ENCODE measurements around the gene PPARA. TPM values are rescaled to one million over a fixed set of nuclear protein-coding genes. Genes with fewer than 3 reads are reported as not detected.

The PPARA gene
- total RNA-seq, 1 donor from 2014 or later, result 1.8 TPM

DNA sequence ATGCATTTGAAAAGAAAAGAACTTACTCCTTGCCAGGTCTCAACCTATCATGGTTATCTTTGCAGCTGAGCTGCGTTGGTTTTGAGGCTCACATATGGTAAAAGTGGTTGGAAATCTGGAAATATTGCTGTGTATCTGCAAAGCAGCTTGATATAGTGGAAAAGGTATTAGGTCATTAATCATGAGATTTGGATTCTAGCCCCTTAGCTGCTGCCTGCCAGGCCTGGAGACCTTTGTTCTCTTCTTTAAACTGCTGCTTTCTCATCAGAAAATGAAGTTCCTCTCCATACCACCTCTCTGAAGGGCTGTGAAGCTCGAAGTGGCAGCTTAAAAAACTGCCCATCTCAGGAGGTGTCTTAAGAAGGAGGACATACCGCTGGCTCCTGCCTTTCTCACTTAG, 5.7 kb downstream of the PPARA start:
- H3K4me3 Mint-ChIP-seq (ENCODE audit: unreplicated experiment), result no peak overlapping the region
- H3K27me3 Mint-ChIP-seq (ENCODE audit: unreplicated experiment), result peaks cover 4% of the 10 kb centered on the region
- H3K4me1 Mint-ChIP-seq (ENCODE audit: low read depth, unreplicated experiment), result no peaks in the 10 kb centered on the region
- DNase-seq, result no peak
- TF ChIP-seq, protein P1, sequence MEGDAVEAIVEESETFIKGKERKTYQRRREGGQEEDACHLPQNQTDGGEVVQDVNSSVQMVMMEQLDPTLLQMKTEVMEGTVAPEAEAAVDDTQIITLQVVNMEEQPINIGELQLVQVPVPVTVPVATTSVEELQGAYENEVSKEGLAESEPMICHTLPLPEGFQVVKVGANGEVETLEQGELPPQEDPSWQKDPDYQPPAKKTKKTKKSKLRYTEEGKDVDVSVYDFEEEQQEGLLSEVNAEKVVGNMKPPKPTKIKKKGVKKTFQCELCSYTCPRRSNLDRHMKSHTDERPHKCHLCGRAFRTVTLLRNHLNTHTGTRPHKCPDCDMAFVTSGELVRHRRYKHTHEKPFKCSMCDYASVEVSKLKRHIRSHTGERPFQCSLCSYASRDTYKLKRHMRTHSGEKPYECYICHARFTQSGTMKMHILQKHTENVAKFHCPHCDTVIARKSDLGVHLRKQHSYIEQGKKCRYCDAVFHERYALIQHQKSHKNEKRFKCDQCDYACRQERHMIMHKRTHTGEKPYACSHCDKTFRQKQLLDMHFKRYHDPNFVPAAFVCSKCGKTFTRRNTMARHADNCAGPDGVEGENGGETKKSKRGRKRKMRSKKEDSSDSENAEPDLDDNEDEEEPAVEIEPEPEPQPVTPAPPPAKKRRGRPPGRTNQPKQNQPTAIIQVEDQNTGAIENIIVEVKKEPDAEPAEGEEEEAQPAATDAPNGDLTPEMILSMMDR (IDR thresholded peaks at IDR 0.05; ENCODE audit: partially characterized antibody, unreplicated experiment), result no peak
- H3K36me3 Mint-ChIP-seq (ENCODE audit: unreplicated experiment), result no peaks in the 10 kb centered on the region
- no peak overlapping the region for H3K27ac Mint-ChIP-seq (ENCODE audit: unreplicated experiment)
- no peaks in the 10 kb centered on the region for H3K9me3 Mint-ChIP-seq (ENCODE audit: unreplicated experiment)

DNA sequence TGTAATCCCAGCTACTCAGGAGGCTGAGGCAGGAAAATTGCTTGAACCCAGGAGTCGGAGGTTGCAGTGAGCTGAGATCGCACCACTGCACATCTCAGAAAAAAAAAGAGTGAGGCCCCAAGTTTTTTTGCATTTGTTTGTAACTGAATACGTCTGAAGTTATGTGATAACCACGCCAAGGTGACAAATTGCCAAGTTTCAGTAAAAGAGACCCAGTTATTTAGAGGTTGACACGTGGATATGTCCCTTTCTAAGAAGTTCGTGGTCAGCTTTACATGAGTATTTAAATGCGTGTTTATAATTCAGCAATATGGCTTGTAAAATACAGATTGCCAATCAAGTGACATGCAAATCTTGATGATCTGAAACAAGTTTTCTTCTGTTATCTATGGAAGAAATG, 8.0 kb downstream of the PPARA start:
- Mint-ChIP-seq H3K4me1 (ENCODE audit: low read depth, unreplicated experiment) (peaks cover 3% of the 10 kb centered on the region), H3K4me3 (ENCODE audit: unreplicated experiment) (no peak overlapping the region), H3K27me3 (ENCODE audit: unreplicated experiment) (no peaks in the 10 kb centered on the region), H3K36me3 (ENCODE audit: unreplicated experiment) (no peaks in the 10 kb centered on the region), H3K27ac (ENCODE audit: unreplicated experiment) (no peak overlapping the region), H3K9me3 (ENCODE audit: unreplicated experiment) (peaks cover 1% of the 10 kb centered on the region)
- DNase-seq, result no peak
- TF ChIP-seq, protein P1 (IDR thresholded peaks at IDR 0.05; ENCODE audit: partially characterized antibody, unreplicated experiment), result no peak

DNA sequence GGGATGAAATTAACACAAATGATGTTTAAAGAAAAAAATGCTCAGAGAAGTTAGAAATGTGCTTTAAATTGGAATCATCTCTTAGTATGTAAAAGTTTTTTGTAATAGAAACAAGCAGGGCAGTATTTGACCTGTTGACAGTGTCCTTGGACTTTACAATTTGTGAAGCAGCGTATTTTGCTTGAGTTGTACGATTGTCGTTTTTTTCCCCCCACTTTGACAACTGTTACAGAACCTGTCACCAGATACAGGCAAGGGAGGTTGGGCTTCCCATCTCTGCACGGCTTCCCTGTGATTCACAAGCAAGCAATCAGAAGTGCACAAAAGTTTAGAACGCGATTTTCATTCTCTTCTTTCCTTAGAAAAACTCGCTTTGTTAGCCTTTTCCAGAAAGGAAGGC, 8.9 kb downstream of the PPARA start:
- DNase-seq, result no peak
- Mint-ChIP-seq H3K4me1 (ENCODE audit: low read depth, unreplicated experiment) (peaks cover 4% of the 10 kb centered on the region), H3K27ac (ENCODE audit: unreplicated experiment) (no peak overlapping the region), H3K36me3 (ENCODE audit: unreplicated experiment) (no peaks in the 10 kb centered on the region), H3K27me3 (ENCODE audit: unreplicated experiment) (no peaks in the 10 kb centered on the region), H3K9me3 (ENCODE audit: unreplicated experiment) (peaks cover 1% of the 10 kb centered on the region), H3K4me3 (ENCODE audit: unreplicated experiment) (no peak overlapping the region)
- TF ChIP-seq, protein P1 (IDR thresholded peaks at IDR 0.05; ENCODE audit: partially characterized antibody, unreplicated experiment), result no peak

DNA sequence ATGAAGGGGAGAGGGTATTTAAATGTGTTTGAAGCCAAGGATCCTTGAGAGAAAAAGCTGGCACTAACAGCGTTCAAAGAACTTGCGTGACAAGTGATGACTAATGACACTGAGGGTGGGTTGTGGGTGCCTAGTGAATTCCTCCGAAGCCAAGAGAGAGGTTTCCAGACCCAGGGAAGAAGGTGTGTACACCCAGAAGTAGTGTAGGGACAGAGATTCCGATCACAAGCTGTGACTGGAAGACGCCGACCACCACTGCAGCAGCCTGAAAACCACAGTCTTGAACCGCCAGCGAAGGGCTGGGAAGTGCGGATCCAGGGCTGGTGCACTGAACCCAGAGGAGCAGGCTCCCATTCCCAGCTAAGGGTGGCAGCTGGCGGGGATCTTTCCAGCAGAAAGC, 9.5 kb downstream of the PPARA start:
- H3K27me3 Mint-ChIP-seq (ENCODE audit: unreplicated experiment), result no peaks in the 10 kb centered on the region
- H3K4me1 Mint-ChIP-seq (ENCODE audit: low read depth, unreplicated experiment), result peaks cover 4% of the 10 kb centered on the region
- H3K4me3 Mint-ChIP-seq (ENCODE audit: unreplicated experiment), result no peak overlapping the region
- no peak overlapping the region for H3K27ac Mint-ChIP-seq (ENCODE audit: unreplicated experiment)
- no peak for DNase-seq
- H3K36me3 Mint-ChIP-seq (ENCODE audit: unreplicated experiment), result no peaks in the 10 kb centered on the region
- peaks cover 1% of the 10 kb centered on the region for H3K9me3 Mint-ChIP-seq (ENCODE audit: unreplicated experiment)
- TF ChIP-seq, protein P1 (IDR thresholded peaks at IDR 0.05; ENCODE audit: partially characterized antibody, unreplicated experiment), result no peak

DNA sequence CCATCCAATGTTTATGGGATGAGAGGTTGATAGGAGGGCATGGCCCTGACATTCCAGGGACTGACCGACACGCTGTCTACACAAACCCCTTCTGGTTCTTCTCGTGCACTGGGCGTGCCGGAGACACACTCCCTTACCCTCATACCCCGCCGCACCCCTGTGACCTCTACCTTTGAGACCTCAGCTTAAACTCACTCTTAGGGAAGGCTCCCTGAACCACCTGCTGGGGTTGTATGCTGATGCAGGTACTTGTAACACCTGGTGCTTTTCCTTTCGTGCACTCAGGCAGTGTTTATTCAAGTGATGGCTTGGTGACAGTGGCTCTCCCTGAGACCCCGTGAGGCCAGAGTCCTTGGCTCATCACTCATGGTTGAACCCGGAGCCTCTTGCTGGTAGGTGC, 12.0 kb downstream of the PPARA start:
- Mint-ChIP-seq H3K27me3 (ENCODE audit: unreplicated experiment) (peaks cover 2% of the 10 kb centered on the region), H3K9me3 (ENCODE audit: unreplicated experiment) (peaks cover 1% of the 10 kb centered on the region), H3K4me3 (ENCODE audit: unreplicated experiment) (no peak overlapping the region), H3K27ac (ENCODE audit: unreplicated experiment) (no peak overlapping the region), H3K4me1 (ENCODE audit: low read depth, unreplicated experiment) (peaks cover 4% of the 10 kb centered on the region), H3K36me3 (ENCODE audit: unreplicated experiment) (no peaks in the 10 kb centered on the region)
- TF ChIP-seq, protein P1 (IDR thresholded peaks at IDR 0.05; ENCODE audit: partially characterized antibody, unreplicated experiment), result no peak
- no peak for DNase-seq
